Measurements from ENCODE around the gene LTBP2. TPM values are rescaled to one million over a fixed set of nuclear protein-coding genes. Genes with fewer than 3 reads are reported as not detected.

Gene LTBP2
- polyA plus RNA-seq, 4 donors, result 2.6 to 4.9 (median 3.4) TPM

DNA sequence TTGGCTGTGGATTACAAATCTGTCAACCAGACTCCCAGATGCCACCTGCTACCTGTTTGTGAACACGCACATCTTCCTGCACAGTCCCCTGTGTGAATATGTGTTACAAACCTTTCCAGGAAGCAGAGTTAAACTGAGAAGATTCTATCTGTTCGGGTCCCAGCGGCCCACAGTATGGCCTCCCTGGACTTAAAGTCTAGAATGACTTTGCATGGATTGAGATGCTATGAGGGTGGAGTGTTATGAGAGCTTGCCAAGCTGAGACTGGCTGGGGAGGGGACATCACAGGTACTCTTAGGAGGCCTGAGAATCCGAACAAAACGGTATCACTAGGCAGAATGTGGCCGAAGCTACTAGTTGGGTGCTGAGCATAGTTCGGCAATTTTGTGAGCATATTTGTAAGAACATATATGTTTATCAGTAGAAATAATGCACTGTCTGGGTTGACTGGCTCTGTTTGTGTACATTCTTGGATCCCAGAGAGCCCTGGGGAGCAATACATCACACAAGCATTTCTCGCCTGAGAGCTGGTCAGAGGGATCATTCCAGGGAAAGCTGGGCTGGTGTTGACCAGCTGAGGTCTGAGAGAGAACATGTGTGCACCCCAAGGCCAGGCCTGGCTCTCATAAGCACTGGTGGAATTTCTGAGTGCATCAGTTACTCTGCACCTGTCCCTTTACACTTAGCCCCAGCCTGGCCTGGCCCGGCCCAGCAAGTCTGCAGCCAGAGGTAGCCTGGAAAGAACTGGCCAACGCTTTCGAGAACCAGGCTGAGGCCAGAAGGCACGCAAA, 29.8 kb upstream of the LTBP2 start:
- peak in 1 of 4 donors; percentile 13 for DNase-seq (ENCODE audit: low read depth in 4 of 4, low spot score in 2 of 4)

DNA sequence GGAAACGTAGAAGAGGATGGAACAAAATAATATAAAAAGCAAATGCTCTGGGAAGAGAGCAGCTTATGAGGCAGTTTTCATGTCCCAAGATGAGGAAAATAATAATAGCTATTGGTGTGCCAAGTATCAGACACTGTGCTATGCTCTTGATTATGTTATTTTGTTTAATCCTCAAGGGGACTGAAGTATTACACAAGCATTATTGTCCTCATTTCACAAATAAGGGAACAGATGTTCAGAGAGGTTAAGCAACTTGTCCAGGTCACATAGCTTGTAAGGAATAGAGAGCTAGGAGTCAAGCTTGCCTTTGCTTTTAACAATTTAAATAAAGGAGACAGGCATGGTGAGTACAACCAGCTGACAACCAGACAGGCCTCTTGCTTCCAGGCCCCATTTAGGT, 26.9 kb upstream of the LTBP2 start:
- no peak for DNase-seq (ENCODE audit: low read depth in 4 of 4, low spot score in 2 of 4)

GRCh38 chr14:74638066-74638465, 26.0 kb upstream of the LTBP2 start:
- no peak for DNase-seq (ENCODE audit: low read depth in 4 of 4, low spot score in 2 of 4)

GRCh38 chr14:74637178-74637550, 25.1 kb upstream of the LTBP2 start:
- DNase-seq (ENCODE audit: low read depth in 4 of 4, low spot score in 2 of 4), result no peak

DNA sequence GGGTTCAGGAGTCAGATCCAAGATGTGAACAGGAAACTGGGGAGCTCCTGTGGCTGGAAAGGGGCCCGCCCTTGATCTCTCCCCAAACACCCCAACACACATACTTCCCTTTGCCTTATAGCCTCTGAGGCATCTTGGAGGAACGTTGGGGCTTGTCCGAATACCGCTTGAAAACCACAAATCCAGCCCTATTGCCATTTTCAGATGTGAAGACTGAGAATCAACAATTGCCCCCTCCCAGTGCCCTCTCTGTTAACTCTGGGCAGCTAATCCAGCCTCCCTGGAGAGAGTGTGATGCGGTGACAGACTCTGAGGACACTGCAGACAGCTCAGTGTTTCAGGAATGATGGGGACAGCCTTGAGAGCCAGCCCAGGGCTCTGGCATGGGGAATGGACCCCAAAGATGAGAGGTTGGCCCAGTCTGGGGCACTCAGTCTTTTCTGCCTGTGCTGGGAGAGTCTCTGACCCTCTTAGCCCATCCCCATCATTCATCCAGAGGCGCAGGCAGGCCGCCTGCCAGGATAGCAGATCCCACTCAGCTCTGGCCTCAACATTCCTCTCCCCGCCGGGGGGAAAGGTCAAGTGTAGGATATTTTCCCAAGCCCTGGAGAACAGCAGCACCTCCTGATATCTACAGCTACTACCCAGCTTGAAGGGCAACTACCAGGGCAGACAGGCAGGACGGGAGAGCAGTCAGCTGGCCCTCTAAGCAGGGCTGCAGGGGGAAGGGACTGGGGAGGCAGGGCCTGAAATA, 24.6 kb upstream of the LTBP2 start:
- no peak for DNase-seq (ENCODE audit: low read depth in 4 of 4, low spot score in 2 of 4)

GRCh38 chr14:74635847-74636246, 23.8 kb upstream of the LTBP2 start:
- DNase-seq (ENCODE audit: low read depth in 4 of 4, low spot score in 2 of 4), result no peak

DNA sequence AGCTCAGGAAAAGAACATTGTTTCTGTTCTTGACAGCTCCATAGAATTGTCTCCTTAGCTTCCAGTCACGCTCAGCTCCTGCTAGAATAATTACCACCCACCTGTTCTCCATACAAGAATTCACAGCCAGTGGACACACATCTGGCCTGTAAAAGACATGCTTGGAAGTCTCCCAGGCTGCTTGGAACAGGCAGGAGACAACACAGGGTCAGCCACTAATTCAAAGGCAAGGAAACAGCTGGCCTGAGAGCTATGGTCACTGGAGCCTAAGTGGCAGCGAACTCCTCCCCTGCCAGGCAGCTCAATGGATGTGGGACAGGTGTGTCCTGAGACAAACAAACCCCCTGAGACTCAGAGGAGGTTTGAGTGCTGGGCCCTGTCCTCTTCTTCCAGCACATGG, 22.9 kb upstream of the LTBP2 start:
- no peak for DNase-seq (ENCODE audit: low read depth in 4 of 4, low spot score in 2 of 4)

DNA sequence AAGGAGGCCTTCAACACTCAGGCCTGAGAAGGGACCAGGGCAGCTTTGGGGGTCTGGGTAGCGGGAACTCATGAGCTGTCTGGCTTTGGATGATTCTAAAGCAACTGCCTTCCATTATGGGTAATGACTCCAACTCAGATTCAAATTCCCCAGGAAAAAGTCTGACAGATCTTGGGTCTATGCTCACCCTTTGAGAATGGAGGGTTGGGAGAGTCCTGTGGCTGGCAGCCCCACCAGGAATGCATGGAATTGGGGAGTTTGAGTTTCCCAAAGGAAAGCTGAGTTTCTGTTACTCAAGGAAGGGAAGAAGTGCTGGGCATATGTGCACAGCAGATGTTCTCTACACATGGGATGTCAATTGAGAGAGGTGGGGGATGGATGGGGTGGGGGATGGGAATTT, 22.4 kb upstream of the LTBP2 start:
- DNase-seq (ENCODE audit: low read depth in 4 of 4, low spot score in 2 of 4), result no peak

GRCh38 chr14:74630881-74631690, 19.0 kb upstream of the LTBP2 start:
- DNase-seq (ENCODE audit: low read depth in 4 of 4, low spot score in 2 of 4), result no peak

- DNase-seq (ENCODE audit: low read depth in 4 of 4, low spot score in 2 of 4), result no peak
These were observed 16.4 kb upstream of the LTBP2 start for GRCh38 chr14:74628418-74628817.

DNA sequence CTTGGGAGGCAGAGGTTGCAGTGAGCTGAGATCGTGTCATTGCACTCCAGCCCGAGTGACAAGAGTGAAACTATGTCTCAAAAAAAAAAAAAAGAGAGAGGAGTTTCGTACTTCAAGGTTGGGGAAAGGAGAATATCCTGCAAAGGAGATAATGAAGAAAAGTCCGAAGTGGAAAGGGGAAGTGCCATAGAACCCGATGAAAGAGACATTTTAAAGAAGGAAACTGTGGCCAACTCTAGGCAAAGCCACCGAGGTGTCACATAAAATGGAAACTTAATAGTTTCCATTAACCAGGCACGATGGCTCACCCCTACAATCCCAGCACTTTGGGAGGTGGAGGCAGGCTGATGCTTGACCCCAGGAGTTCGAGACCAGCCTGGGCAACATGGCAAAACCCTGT, 15.0 kb upstream of the LTBP2 start:
- no peak for DNase-seq (ENCODE audit: low read depth in 4 of 4, low spot score in 2 of 4)

DNA sequence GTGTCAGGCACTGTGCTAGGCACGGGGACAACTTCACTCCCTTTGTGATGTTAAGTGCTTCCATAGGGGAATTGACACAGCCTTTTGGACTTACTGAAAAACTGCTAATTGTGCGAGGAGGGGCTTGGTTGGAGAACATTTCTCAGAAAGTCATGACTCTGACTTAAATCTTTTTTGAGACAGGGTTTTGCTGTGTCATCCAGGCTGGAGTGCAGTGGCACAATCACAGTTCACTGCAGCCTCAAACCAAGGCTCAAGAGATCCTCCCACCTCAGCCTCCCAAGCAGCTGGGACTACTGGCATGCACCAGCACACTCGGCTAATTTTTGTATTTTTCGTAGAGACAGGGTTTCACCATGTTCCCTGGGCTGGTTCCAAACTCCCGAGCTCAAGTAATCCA, 10.2 kb upstream of the LTBP2 start:
- DNase-seq (ENCODE audit: low read depth in 4 of 4, low spot score in 2 of 4), result no peak

DNA sequence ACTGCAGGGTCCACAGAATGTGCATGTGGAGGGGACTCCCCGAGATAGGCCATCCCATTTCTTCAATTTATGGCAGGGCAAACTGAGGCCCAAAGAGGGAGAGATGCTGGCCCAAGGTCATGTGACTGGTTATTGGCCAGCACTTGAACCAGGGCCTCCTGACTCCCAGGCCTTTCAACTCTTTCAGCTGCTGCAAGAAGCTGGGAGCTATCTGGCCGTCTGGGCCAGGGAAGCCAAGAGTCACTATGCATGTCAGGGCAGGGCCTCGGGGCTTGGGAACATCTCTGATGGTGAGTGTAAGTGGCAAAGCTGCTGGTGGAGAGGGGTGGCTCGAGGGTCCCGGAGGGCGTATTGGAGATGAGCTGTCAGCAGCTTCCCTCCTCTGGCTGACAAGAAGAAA, 9.5 kb upstream of the LTBP2 start:
- no peak for DNase-seq (ENCODE audit: low read depth in 4 of 4, low spot score in 2 of 4)

DNA sequence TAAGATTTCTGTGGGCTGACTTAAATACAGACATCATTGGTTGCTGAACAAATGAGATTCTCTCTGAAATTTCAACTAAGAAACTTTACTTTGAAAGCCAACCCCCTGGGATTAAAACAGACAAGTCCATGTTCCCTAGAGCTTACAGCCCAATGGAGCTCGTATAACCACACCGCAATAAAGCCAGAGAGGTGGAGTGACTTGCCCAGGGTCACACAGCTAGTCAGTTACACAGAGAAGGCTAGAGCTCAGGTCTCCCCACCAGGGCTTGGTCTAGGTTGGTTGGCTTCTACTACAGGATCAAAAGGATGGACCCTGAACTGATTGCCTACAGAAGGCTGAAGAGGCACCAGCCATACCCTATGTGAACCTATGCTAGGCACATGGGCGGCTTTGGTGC, 8.9 kb upstream of the LTBP2 start:
- DNase-seq (ENCODE audit: low read depth in 4 of 4, low spot score in 2 of 4), result no peak

DNA sequence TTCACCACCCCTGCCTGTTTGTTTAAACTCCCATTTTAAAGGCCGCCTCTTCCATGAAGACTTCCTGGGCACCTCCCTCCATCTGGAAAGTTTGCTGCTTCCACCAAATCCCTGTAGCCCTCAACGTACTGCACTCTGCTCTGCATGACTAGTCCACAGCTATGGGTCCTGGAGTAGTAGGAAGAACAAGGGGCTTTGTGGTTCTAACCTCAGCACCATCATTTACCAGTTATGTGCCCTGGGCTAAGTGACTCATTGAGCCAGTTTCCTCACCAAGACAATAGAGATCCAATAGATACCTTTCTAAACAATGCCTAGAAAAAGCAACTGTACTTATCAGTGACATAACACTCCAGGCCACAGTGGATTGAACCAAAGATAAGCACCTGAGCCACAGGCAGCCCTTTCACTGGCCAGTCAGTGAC, 8.5 kb upstream of the LTBP2 start:
- no peak for DNase-seq (ENCODE audit: low read depth in 4 of 4, low spot score in 2 of 4)

DNA sequence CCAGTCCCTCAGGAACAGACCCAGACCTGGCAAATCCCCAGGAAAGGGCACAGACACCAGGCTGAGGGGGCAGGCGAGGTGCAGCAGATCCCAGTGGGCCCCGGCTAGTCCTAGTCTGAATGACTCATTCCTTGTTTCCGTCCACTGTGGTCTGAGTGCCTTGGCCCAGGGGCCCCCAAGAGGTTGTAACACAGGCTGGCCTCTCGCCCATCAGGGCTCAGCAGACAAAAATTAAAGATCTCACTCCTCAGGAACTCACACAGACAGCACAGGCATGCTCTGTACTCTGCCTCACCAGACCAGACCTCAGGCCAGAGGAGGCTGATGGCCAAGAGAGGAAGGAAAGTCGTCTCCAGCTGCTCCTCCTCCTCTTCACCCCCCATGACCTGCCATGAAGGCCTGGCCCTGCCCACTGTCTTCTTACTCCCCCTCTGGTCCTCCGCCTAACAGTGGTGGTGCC, 7.7 kb upstream of the LTBP2 start:
- DNase-seq (ENCODE audit: low read depth in 4 of 4, low spot score in 2 of 4), result no peak

GRCh38 chr14:74618078-74618952, 6.3 kb upstream of the LTBP2 start:
- DNase-seq (ENCODE audit: low read depth in 4 of 4, low spot score in 2 of 4), result no peak

- no peak for DNase-seq (ENCODE audit: low read depth in 4 of 4, low spot score in 2 of 4)
These were observed 5.1 kb upstream of the LTBP2 start for GRCh38 chr14:74616996-74617700.

GRCh38 chr14:74616507-74616906, 4.5 kb upstream of the LTBP2 start:
- no peak for DNase-seq (ENCODE audit: low read depth in 4 of 4, low spot score in 2 of 4)

- no peak for DNase-seq (ENCODE audit: low read depth in 4 of 4, low spot score in 2 of 4)
These were observed 3.7 kb upstream of the LTBP2 start for GRCh38 chr14:74615735-74616134.

Data from left renal cortex interstitium (tissue), 4 donors.